Loucy (cell line): ENCODE results near the gene BRD9.

Experiments
- CTCF ChIP-seq: fragments of 200-600 bp; sonication (generic); conservative IDR thresholded peaks from 2 replicates; pipeline ENCODE4 v1.5.1; 2014; ENCODE audit warnings: mild to moderate bottlenecking, antibody characterized with exemption, low read length
- EZH2phosphoT487 ChIP-seq: fragments of 200-600 bp; IDR thresholded peaks from 2 replicates; pipeline ENCODE4 v1.6.1; 2018; ENCODE audit warnings: antibody characterized with exemption, mild to moderate bottlenecking, moderate library complexity, borderline replicate concordance

GRCh38 chr5:883475-884181, 9.0 kb downstream of the BRD9 start:
- TF ChIP-seq CTCF (no peak), EZH2phosphoT487 (no peak)
